Erythroblast (primary cell): ENCODE measurements around the gene SQOR.

Source experiments
- DNase-seq, 2 experiments: peaks; one replicate each; lab custom pipeline; 2025; lab: John Stamatoyannopoulos, UW
- GATA1 ChIP-seq: IDR thresholded peaks from 2 replicates; pipeline ENCODE4 v1.6.1; 2011; ENCODE audit warnings: low read depth, mild to moderate bottlenecking, control low read depth, low read length, moderate library complexity
- POLR2A ChIP-seq: IDR thresholded peaks from 2 replicates; pipeline ENCODE4 v1.6.1; 2011; ENCODE audit warnings: mild to moderate bottlenecking, low read length

Gene SQOR

GRCh38 chr15:45728641-45729040, 93.8 kb downstream of the SQOR start:
- TF ChIP-seq GATA1: no peak
- TF ChIP-seq POLR2A: no peak
- DNase-seq: no peak

- no peak for DNase-seq
- TF ChIP-seq POLR2A: no peak
- no peak for TF ChIP-seq GATA1
These were observed 94.3 kb downstream of the SQOR start for GRCh38 chr15:45729141-45729540.

- no peak for TF ChIP-seq POLR2A
- TF ChIP-seq GATA1: no peak
These were observed 96.5 kb downstream of the SQOR start for GRCh38 chr15:45731343-45731742.

GRCh38 chr15:45732662-45733061, 97.8 kb downstream of the SQOR start:
- TF ChIP-seq GATA1 (no peak), POLR2A (no peak)
- DNase-seq: no peak

More at GRCh38 chr15:45731343-45731742, 96.5 kb downstream of the SQOR start:
- no peak for DNase-seq

- no peak for DNase-seq
- TF ChIP-seq GATA1 (no peak), POLR2A (no peak)
These were observed 99.5 kb downstream of the SQOR start for GRCh38 chr15:45734260-45734711.
